ENCODE data around the gene KCNQ1OT1.

Gene KCNQ1OT1

DNA sequence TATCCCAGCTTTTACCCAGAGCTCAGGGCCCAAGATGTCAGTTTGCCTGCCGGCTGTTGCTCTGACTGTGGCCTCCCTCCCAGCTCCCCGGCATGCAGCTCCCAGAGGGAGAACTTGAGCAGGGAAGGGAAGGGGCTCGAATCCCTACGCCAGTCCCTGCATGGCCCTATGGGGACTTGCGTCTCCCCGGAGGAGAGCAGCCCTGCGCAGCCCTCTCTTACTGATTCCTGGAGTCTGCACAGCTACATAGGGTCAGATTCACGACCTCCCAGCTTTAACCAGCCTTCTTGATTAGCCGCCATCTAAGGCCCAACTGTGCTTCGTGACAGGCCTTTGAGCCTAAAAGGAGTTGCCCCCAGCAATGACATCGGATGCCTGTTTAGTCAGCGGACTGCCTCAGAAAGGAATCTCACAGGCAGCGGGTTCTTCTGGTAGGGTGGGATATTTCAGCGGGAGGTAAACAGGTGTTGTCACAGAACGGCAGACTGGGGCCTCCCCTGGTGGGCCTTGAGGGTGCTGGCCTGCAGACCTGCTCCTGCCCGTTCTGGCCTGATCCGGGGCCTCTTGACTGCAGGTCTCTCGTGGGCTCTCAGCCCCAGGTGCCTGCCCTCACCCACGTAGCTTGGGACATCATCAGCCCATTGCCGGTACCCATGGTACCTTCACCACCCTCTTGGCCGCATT is 43.8 kb upstream of the KCNQ1OT1 start:
- peak overlapping the region; percentile 39 for H3K9ac ChIP-seq (ENCODE audit: low read depth, low read length, poor library complexity)
- H3K4me3 ChIP-seq (ENCODE audit: low read length in 2 of 2) = no peak overlapping the region
- no peak overlapping the region for H2BK15ac ChIP-seq (ENCODE audit: low read length)
- no peak overlapping the region for H3K27ac ChIP-seq (replicated peaks; ENCODE audit: low read length)
- no CpG with 5 or more reads among the region's 21 CpGs for WGBS, 2 donors (ENCODE audit: extremely low coverage in 2 of 2, insufficient read length in 2 of 2, insufficient replicate concordance in 1 of 2)
- H3K9me3 ChIP-seq (replicated peaks in 1 of 2; ENCODE audit: control insufficient read depth in 2 of 2, insufficient read depth in 1 of 2, low read depth in 1 of 2, low read length in 2 of 2) = no peaks in the 10 kb centered on the region
- no peak overlapping the region for H2AFZ ChIP-seq (ENCODE audit: low read length)
- no peak overlapping the region for H3K4me2 ChIP-seq (ENCODE audit: insufficient read depth, low read length, poor library complexity, severe bottlenecking)
- DNase-seq (ENCODE audit: low spot score) = no peak
- H3K36me3 ChIP-seq (replicated peaks in 1 of 2; ENCODE audit: control insufficient read depth in 2 of 2, insufficient read depth in 2 of 2, low read length in 2 of 2) = no peaks in the 10 kb centered on the region
- H2AK5ac ChIP-seq (ENCODE audit: low read depth, low read length) = peak overlapping the region; percentile 74
- no peaks in the 10 kb centered on the region for H3K79me1 ChIP-seq (ENCODE audit: low read depth, low read length)
- no peak overlapping the region for H3K14ac ChIP-seq (ENCODE audit: low read length)
- H3K4me1 ChIP-seq (ENCODE audit: control insufficient read depth in 2 of 2, insufficient read depth in 1 of 2, low read depth in 1 of 2, low read length in 2 of 2) = peaks cover 0 to 1% of the 10 kb centered on the region in 2 donors
- H4K8ac ChIP-seq (ENCODE audit: low read depth, low read length) = no peak overlapping the region
- peaks cover 0 to 54% (median 0%) of the 10 kb centered on the region in 3 experiments for H3K27me3 ChIP-seq (ENCODE audit: control insufficient read depth in 3 of 3, insufficient read depth in 3 of 3, low read depth in 1 of 3, low read length in 3 of 3)
- H3K4ac ChIP-seq (ENCODE audit: low read length) = no peak overlapping the region
- H3K18ac ChIP-seq (ENCODE audit: low read length) = no peak overlapping the region
- H2BK12ac ChIP-seq (ENCODE audit: low read length) = no peak overlapping the region
- no peak overlapping the region for H2BK120ac ChIP-seq (ENCODE audit: low read depth, low read length)
- H4K91ac ChIP-seq (ENCODE audit: low read depth, low read length, poor library complexity) = no peak overlapping the region
- H3K23ac ChIP-seq (ENCODE audit: low read depth, low read length, poor library complexity) = no peak overlapping the region
- no peak overlapping the region for H2BK5ac ChIP-seq (ENCODE audit: low read length)

DNA sequence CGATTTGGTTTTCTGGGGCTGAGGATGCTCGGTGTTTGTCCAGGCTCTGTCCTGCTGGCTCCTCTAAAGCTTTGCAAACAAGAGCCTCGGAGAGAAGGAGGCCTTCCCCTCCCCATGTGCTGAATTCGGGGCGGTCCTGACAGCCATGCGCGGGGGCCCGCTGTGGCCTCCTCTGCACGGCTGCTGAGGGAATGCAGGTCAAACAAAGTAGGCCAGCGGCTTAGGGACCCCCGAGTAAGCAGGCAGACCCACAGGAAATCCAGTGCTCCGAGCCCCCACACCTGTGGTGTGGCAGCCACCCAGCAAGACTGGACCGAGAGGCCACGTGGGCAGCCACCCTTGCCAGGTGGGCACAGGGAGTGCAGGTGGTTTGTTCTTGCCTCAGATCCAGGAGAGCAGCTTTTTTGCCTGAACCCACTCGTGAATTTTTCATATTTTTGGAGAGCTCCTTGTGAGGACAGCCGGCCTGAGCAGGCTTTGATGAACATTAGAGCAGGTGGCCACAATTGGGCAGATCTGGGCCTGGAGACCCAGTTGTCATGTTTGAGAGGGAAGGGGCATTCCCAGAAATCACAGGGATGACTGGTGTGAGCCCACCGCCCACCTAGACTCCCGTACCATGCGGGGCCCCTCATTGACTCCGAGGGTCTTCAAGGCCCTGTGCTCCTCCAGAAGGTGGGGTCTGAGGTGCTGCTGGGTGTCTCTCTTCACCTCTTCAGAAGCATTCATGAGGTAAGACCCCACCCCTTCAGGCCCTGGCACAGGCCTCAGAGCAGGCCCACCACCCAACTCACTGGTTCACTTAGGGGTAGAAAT is 43.0 kb upstream of the KCNQ1OT1 start:
- no peak overlapping the region for H3K23ac ChIP-seq (ENCODE audit: low read depth, low read length, poor library complexity)
- peak overlapping the region; percentile 81 for H3K18ac ChIP-seq (ENCODE audit: low read length)
- peaks cover 0 to 1% of the 10 kb centered on the region in 2 donors for H3K4me1 ChIP-seq (ENCODE audit: control insufficient read depth in 2 of 2, insufficient read depth in 1 of 2, low read depth in 1 of 2, low read length in 2 of 2)
- no peak overlapping the region for H2AFZ ChIP-seq (ENCODE audit: low read length)
- no peak overlapping the region for H4K8ac ChIP-seq (ENCODE audit: low read depth, low read length)
- no peak overlapping the region for H2BK5ac ChIP-seq (ENCODE audit: low read length)
- no peak for DNase-seq (ENCODE audit: low spot score)
- H2AK5ac ChIP-seq (ENCODE audit: low read depth, low read length) = peak overlapping the region; percentile 74
- no peak overlapping the region for H2BK120ac ChIP-seq (ENCODE audit: low read depth, low read length)
- H3K14ac ChIP-seq (ENCODE audit: low read length) = peak overlapping the region; percentile 83
- no peak overlapping the region for H3K4me3 ChIP-seq (ENCODE audit: low read length in 2 of 2)
- no peak overlapping the region for H4K91ac ChIP-seq (ENCODE audit: low read depth, low read length, poor library complexity)
- H3K27me3 ChIP-seq (ENCODE audit: control insufficient read depth in 3 of 3, insufficient read depth in 3 of 3, low read depth in 1 of 3, low read length in 3 of 3) = peaks cover 0 to 51% (median 0%) of the 10 kb centered on the region in 3 experiments
- H3K9ac ChIP-seq (ENCODE audit: low read depth, low read length, poor library complexity) = no peak overlapping the region
- no peaks in the 10 kb centered on the region for H3K79me1 ChIP-seq (ENCODE audit: low read depth, low read length)
- no peaks in the 10 kb centered on the region for H3K9me3 ChIP-seq (replicated peaks in 1 of 2; ENCODE audit: control insufficient read depth in 2 of 2, insufficient read depth in 1 of 2, low read depth in 1 of 2, low read length in 2 of 2)
- H3K27ac ChIP-seq (replicated peaks; ENCODE audit: low read length) = no peak overlapping the region
- no peak overlapping the region for H2BK15ac ChIP-seq (ENCODE audit: low read length)
- no peak overlapping the region for H3K4ac ChIP-seq (ENCODE audit: low read length)
- H3K36me3 ChIP-seq (replicated peaks in 1 of 2; ENCODE audit: control insufficient read depth in 2 of 2, insufficient read depth in 2 of 2, low read length in 2 of 2) = no peaks in the 10 kb centered on the region
- WGBS, 2 donors (ENCODE audit: extremely low coverage in 2 of 2, insufficient read length in 2 of 2, insufficient replicate concordance in 1 of 2) = no CpG with 5 or more reads among the region's 20 CpGs
- no peak overlapping the region for H3K4me2 ChIP-seq (ENCODE audit: insufficient read depth, low read length, poor library complexity, severe bottlenecking)
- H2BK12ac ChIP-seq (ENCODE audit: low read length) = no peak overlapping the region

DNA sequence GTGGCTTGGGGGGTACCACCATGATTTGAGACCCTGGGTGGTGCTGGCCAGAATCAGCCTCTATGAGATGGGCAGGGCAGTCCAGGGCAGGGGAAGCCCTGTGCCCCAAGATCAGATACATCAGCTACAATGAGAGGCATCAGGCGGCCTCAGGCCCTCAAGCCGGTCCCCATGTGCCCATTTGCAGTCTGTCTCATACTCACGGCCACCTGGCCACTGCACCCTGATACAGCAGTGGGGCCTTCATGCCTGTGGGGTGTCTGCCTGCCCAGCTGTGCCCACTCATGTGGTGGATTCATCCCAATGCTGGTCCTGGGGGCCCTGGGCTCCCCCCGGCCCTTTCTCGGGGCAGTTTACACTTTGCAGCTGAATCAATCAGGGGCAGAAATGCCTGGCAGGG is 42.4 kb upstream of the KCNQ1OT1 start:
- Histone ChIP-seq H3K4me3 (ENCODE audit: low read length in 2 of 2) (no peak overlapping the region), H4K91ac (ENCODE audit: low read depth, low read length, poor library complexity) (no peak overlapping the region), H3K23ac (ENCODE audit: low read depth, low read length, poor library complexity) (no peak overlapping the region), H2BK120ac (ENCODE audit: low read depth, low read length) (no peak overlapping the region), H2BK5ac (ENCODE audit: low read length) (no peak overlapping the region), H3K4ac (ENCODE audit: low read length) (peak overlapping the region; percentile 32), H3K9me3 (replicated peaks in 1 of 2; ENCODE audit: control insufficient read depth in 2 of 2, insufficient read depth in 1 of 2, low read depth in 1 of 2, low read length in 2 of 2) (no peaks in the 10 kb centered on the region), H3K27me3 (ENCODE audit: control insufficient read depth in 3 of 3, insufficient read depth in 3 of 3, low read depth in 1 of 3, low read length in 3 of 3) (peaks cover 0 to 46% (median 0%) of the 10 kb centered on the region in 3 experiments), H3K18ac (ENCODE audit: low read length) (peak overlapping the region; percentile 88), H2AK5ac (ENCODE audit: low read depth, low read length) (peak overlapping the region; percentile 74), H3K14ac (ENCODE audit: low read length) (no peak overlapping the region), H3K4me2 (ENCODE audit: insufficient read depth, low read length, poor library complexity, severe bottlenecking) (no peak overlapping the region), H2AFZ (ENCODE audit: low read length) (no peak overlapping the region), H2BK15ac (ENCODE audit: low read length) (no peak overlapping the region), H3K27ac (replicated peaks; ENCODE audit: low read length) (no peak overlapping the region), H3K79me1 (ENCODE audit: low read depth, low read length) (no peaks in the 10 kb centered on the region), H2BK12ac (ENCODE audit: low read length) (no peak overlapping the region), H3K9ac (ENCODE audit: low read depth, low read length, poor library complexity) (no peak overlapping the region), H3K36me3 (replicated peaks in 1 of 2; ENCODE audit: control insufficient read depth in 2 of 2, insufficient read depth in 2 of 2, low read length in 2 of 2) (no peaks in the 10 kb centered on the region), H4K8ac (ENCODE audit: low read depth, low read length) (no peak overlapping the region), H3K4me1 (ENCODE audit: control insufficient read depth in 2 of 2, insufficient read depth in 1 of 2, low read depth in 1 of 2, low read length in 2 of 2) (peaks cover 0 to 1% of the 10 kb centered on the region in 2 donors)
- DNase-seq (ENCODE audit: low spot score) = no peak
- WGBS, 2 donors (ENCODE audit: extremely low coverage in 2 of 2, insufficient read length in 2 of 2, insufficient replicate concordance in 1 of 2) = no CpG with 5 or more reads among the region's 5 CpGs

Measured in neuronal stem cell (in vitro differentiated cells).